Measurements from ENCODE around the gene TMEM121.

Gene TMEM121

DNA sequence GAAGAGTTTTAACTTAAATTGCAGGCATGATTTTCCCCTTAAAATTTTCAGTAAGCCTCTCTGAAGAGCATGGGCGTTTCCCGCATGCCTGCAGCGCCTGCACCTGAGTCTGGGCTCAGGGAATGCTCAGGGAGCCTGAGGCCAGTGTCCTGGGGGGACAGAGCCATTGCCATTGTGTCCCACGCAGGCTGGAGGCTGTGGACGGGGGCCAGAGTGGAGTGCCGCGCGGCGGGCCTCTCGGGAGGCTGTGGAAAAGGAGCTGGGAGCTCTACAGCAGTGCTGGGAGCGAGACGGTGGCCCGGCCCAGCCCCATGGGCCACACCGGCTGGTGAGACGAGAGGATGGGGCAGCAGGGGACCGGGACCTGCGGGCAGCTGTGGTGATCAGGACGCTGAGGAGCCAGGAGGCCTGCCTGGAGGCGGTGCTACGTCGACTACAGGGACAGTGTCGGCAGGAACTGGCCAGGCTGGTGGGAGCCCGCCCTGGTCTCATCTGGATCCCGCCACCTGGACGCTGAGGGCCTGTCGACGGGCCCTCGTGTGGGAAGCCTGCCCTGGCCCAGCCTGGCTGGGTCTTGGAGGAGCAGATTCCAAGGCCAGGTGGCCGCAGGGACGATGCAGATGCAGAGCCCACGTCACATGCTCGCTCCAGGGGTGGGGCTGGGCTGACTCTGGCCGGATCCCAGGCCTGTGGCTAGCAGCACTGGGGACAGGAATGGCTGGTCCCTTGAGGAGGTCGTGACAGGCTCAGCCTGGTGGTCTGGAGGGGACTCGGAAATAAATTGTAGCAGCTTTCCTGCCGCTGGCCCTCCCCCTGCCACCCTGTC is 27.7 kb upstream of the TMEM121 start:
- peak in 1 of 2 donors; percentile 72 for DNase-seq

- peak; percentile 82 to 95 for DNase-seq
These were observed 26.9 kb upstream of the TMEM121 start for GRCh38 chr14:105499256-105500035.

DNA sequence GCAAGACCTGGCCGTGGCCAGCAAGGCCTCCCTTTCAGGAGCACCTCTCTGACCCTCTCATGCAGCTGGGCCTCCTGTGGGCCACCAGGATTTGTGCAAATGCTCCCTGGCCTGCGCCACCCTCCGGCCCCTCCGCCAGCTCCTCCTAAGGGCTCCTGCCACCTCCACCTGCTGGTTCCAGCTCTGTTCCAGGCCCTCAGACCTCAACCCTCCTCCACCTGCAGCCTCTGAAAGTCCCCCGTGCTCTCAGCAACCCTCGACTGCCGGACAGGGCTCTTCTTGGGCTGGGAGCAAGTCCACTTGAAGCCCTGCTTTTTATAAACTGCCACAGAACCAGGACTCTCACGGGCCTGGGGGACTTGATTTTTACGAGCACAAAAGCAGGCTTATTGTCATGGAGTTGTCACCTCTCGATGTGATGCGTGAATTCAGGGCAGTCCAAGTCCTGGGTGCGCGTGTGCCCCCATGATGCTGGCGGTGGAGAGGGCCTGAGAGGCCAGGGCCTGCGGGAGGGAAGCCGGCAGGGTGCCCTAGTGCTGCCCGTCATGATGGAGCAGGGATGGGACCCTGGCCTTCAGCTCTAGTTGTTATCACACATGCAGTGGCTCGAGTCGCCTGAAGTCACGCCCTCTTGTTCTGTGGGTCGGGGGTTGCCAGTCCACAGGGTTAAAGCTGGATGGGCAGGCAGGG is 26.2 kb upstream of the TMEM121 start:
- peak in 1 of 2 donors; percentile 3 for DNase-seq

- no peak for DNase-seq
These were observed 25.7 kb upstream of the TMEM121 start for GRCh38 chr14:105500726-105501101.

- no peak for DNase-seq
These were observed 24.7 kb upstream of the TMEM121 start for GRCh38 chr14:105501504-105502291.

DNA sequence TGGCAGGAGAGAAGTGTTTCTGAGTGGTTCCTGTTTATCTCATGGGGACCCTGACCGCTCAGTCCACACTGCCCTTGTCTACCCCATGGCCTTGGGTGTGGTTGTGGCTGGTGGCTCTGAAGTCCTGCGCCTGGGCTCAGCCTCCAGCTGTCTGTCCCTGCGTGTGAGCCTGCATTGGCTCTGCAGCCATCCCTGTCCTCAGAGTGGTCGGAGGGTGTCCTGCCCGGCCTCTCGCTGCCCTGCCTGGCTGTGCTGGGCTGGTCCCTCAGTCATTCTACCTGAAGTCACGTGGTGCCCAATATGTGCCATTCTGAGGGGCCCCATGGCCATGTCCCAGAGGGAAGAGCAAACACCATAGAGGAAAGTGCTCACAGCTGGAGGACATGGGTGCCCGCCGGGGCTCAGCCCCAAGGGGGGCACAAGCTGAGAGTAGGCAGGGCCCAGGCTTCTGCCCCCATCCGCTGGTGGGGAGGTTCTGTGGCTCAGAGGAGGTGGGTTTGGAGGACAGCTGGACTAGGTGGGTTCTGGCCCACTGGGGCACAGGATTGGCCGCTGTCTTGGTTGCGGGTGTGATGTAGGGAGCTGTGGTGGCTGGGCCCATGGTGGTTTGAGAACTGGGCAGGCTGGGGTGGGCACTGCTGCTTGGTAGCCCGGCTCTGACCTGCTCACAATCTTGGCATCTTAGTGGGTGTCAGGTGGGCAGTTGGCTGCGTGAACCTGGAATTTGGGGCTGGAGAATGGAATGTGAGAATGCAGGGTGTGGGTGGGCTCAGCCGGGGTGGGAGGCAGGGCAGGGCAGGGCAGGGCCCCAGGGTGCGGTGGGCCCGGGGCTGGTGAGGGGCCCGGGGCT is 23.7 kb upstream of the TMEM121 start:
- DNase-seq = no peak

GRCh38 chr14:105503296-105503640 is 23.1 kb upstream of the TMEM121 start:
- no peak for DNase-seq

DNA sequence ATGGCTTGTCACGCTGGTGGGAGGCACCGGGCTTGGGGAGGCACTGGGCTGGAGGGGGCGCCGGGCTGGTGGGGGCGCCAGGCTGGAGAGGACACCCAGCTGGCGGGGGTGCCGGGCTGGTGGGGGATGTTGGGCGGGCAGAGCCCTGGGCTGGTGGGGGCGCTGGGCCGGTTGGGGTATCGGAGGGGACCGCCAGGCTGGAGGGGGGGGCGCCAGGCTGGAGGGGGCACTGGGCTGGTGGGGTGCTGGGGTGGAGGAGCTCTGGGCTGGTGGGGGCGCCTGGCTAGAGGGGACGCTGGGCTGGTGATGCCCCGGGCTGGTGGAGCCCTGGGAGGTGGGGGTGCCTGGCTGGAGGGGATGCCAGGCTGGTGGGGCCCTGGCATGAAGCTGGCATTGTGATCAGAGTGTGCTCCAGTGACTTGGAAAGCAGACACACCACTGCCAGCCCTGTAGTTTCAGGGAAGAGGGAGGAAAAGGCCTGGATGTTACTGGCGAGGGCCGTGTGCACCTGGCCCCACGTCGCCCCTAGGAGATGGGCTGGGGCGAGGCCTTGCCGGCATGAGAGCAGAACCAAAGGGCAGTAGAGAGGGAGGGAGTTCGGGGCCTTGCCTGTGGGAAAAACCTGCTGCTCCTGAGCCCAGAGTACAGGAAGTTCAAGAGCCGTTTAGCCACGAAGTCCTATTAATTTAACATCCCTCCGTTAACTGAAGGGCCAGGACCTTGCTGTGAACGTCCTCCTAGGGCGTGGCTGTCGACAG is 22.3 kb upstream of the TMEM121 start:
- DNase-seq = no peak

DNA sequence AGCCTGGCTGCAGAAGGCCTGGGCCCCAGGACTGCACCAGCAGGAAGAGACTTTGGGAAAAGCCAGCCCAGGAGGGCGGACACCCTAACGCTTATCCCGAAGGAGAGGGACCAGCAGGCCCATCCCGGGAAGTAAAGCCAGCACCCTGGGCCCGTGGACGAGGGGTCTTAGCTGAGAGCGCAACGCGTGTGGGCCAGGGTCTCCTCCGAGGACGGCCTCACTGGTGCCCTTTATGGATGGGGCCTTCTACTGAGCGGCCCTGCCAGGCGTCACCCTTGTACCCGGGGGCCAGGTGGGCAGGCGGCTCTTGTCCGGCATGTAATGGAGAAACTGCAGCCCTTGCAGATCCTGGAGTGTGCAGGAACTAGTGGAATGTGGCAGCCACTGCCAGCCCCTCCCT is 21.3 kb upstream of the TMEM121 start:
- no peak for DNase-seq

GRCh38 chr14:105507247-105507646 is 19.1 kb upstream of the TMEM121 start:
- DNase-seq = no peak

- DNase-seq = no peak
These were observed 18.3 kb upstream of the TMEM121 start for GRCh38 chr14:105508069-105508468.

DNA sequence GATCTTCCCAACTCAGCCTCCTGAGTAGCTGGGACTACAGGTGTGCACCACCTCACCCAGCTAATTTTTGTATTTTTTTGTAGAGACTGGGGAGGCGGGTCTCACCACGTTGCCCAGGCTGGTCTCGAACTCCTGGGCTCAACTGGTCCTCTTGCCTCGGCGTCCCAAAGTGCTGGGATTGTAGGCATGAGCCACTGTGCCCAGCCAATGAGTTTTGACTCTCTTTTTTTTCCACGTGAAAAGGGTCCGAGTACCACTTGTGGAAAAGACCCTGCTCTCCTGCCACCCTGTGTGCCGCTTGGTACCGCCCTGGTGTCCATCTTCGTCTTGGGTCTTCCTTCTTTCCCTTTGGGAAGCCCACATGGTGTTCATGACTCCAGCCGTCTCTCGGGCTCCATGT is 17.8 kb upstream of the TMEM121 start:
- DNase-seq = no peak

GRCh38 chr14:105517096-105517495 is 9.3 kb upstream of the TMEM121 start:
- DNase-seq = no peak

DNA sequence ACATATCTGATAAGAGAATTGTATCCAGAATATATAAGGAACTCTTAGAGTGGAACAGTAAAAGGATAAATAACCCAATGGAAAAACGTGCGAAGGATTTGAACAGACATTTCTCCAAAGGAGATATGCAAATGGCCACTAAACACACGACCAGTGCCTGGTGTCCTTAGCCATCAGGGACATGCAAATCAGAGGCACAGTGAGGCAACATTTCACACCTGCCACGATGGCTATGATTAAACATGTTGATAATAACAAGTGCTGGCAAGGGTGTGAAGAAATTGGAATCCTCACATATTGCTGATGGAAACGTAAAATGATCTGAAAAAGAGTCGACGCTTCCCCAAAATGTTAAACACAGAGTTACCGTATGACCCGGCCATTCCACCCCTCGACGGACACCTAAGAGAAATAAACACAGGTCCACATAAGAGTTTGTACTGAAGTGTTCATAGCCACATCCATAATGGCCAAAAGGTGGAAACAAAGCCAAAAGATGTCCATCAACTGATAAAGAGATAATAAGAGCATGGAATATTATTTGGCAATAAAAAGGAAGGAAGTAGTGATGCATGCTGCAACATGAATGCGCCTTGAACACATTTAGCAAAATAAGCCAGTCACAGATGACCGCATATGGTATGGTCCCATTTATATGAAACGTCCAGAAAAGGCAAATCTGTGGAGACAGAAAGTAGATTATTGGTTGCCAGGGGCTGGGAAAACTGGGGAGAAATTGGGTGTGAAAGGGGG is 6.3 kb upstream of the TMEM121 start:
- no peak for DNase-seq

DNA sequence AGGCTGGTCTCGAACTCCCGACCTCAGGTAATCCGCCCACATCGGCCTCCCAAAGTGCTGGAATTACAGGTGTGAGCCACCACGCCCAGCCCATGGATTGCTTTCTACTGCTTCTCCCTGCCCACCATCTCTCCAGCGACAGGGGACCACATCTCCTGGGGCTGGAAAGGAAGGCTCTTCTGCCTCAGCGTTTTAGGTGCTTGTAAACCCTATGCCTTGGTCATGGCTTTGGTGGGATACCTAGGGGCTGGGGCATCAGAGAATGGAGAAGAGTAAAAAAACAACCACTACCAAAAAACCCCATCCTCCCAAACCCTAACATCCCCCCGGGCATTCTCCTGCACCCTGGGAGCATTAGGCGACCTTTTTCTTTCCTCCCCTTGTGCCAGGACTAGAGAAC is 1.1 kb upstream of the TMEM121 start:
- no peak for DNase-seq

DNA sequence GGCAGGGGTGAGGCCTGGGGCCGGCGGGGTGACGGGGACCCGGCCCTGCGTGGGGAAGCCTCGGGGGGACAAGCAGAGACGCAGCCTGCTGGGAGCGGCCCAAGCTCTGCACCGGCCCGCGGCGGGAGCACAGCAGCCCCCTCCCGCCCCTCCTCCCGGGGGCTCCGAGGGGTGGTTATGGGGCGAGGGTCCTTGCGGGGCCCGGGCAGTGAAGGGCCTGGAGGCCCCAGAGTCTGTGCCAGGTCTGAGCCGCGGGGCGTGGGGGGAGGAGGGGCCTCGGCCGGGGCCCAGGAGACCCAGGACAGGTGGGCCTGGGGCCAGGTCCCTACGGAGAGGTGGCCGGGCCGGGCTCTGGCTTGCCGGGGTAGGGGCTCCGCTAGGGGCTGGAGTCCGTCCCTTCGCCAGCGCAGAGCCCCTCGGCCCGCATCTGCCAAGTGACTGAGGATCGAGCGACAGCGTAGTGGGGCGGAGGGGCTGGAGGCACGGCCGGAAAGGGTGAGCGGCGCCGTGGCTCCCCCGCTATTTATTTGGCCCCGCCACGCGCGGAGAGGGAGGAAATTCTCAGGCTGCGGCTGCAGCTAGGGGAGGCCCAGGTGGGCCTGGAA is 495 bp downstream of the TMEM121 start:
- no peak for DNase-seq

DNA sequence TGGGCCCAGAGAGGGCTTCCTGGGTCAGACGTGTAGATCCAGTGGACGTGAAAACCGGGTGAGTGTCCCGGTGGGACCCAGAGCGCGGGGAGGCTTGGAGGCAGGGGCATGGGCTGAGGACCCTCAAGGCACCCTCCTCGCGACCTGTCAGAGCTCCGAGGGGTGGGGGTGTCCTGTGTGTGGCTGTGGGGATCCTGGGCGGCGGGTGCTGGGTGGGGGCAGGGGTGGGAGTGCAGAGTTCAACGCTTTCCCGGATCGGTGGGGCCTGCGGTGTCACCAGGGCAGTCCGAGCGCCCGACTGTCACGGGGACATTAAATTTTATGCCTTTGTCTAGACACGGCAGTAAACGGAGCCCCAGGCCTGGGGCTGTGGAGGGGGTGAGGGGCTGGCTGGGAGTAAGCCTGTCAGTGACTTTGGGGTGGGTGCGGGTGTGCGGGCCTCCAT is 1.0 kb downstream of the TMEM121 start:
- DNase-seq = no peak

DNA sequence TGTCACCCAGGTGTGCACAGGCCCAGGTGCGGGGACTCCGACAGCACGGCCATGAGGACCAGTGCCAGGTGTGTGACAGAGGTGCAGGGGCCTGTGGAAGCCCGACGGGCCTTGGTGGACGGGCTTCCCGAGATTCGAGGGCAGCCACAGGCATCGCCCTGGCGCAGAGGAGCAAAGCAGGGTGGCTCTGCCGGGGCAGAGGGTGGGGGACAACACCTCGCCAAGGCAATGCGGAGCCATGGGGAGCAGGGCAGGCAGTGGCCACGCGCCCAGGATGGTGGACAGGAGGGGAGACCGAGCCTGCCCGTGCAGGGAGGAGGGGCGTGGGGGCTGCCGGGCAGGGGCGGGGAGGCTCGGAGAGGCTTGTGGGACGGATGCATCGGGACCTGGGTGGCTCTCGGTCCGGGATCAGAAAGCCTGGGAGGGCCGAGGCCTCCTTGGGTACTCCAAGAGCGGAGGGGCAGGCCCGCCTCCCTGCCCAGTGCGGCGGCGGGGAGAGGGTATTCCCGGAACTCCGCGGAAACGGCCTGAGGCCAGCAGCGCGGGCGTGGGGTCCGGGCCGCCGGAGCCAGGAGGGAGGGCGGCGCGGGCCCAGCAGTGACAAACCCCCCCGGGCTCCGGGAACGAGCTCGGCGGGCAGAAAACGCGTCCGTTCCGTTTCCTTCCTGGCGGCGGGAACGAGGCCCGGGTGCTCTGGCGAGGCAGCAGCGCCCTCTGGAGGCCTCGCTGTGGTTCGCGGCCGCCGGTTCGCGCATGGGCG is 1.6 kb downstream of the TMEM121 start:
- DNase-seq = peak; percentile 63 to 80
